Measurements from ENCODE around the gene C4orf46. TPM values are rescaled to one million over a fixed set of nuclear protein-coding genes. Genes with fewer than 3 reads are reported as not detected.

The C4orf46 gene
- polyA plus RNA-seq, 4 donors: 20.6 to 29.0 (median 24.0) TPM

DNA sequence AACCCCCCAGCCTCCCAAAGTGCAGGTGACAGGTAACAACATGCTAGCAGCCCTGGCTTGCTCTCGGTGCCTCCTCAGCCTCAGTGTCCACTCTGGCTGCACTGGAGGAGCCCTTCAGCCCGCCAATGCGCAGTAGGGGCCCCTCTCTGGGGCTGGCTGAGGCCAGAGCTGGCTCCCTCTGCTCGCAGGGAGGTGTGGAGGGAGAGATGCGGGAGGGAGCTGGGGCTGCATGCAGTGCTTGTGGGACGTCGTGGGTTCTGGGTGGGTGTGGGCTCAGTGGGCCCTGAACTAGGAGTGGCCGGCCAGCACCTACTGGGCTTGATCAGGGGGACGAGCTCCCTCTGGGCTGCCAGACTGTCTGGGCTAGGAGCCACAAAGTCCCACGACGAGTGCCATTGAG lies 14.4 kb downstream of the C4orf46 start:
- DNase-seq (ENCODE audit: low read depth in 4 of 4, low spot score in 3 of 4): no peak

- DNase-seq (ENCODE audit: low read depth in 4 of 4, low spot score in 3 of 4): no peak
Observed at GRCh38 chr4:158656439-158656838, 15.2 kb downstream of the C4orf46 start.

DNA sequence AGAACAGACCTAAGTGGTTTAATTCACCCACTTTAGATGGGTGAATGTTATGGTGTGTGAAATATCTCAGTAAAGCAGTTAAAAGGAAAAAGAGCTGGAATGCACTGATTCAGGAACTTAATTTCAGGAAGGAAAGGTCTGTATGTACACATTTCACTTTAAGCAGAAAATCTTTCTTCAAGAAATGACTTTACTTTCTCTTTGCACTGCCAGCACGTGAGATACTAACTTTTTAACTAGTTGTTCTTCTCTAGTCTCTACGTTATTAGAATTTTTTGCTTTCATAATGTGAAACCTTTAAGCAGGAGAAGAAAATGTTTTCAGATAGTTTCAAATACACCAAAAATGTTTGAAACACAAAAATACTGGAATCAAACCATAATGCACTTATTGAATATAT lies 18.8 kb downstream of the C4orf46 start:
- DNase-seq (ENCODE audit: low read depth in 4 of 4, low spot score in 3 of 4): no peak

DNA sequence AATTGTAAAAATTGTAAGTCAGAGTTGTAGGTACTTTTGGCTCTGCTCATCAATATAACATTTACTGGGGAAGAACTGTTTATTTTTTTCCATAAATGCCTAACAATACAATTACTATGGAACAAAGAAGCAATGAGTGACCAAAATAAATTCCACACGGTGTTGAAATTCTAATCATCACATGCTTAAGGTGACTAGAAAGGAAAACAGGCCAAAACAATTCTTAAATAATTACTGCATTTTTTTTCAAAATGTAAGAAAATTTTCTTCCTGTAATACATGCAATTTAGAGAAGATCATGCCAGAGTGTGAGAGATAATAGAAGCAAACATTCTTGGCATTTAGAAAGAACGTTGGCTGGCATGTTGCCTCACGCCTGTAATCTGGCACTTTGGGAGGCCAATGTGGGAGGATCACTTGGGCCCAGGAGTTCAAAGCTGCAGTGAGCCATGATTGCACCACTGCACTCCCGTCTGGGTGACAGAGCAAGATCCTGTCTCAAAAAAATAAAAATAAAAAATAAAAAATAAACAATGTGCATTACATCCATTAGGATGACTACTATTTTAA lies 22.5 kb downstream of the C4orf46 start:
- DNase-seq (ENCODE audit: low read depth in 4 of 4, low spot score in 3 of 4): no peak

- no peak for DNase-seq (ENCODE audit: low read depth in 4 of 4, low spot score in 3 of 4)
Observed at GRCh38 chr4:158644760-158645159, 26.9 kb downstream of the C4orf46 start.

- DNase-seq (ENCODE audit: low read depth in 4 of 4, low spot score in 3 of 4): no peak
Observed at GRCh38 chr4:158644356-158644755, 27.3 kb downstream of the C4orf46 start.

DNA sequence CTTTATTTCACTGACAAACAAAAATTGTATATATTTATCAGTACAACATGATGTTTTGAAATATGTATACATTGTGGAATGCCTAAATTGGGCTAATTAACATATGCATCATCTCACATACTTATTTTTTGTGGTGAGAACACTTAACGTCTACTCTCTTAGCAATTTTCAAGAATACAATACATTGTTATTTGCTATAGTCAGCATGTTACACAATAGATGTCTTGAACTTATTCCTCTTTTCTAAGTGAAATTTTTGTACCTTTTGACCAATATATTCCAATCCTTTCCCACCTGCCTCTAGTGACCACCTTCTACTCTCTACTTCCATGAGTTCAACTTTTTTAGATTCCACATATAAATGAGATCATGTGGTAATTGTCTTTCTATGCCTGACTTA lies 35.1 kb downstream of the C4orf46 start:
- DNase-seq (ENCODE audit: low read depth in 4 of 4, low spot score in 3 of 4): no peak

GRCh38 chr4:158630893-158631292 lies 40.8 kb downstream of the C4orf46 start:
- DNase-seq (ENCODE audit: low read depth in 4 of 4, low spot score in 3 of 4): no peak

DNA sequence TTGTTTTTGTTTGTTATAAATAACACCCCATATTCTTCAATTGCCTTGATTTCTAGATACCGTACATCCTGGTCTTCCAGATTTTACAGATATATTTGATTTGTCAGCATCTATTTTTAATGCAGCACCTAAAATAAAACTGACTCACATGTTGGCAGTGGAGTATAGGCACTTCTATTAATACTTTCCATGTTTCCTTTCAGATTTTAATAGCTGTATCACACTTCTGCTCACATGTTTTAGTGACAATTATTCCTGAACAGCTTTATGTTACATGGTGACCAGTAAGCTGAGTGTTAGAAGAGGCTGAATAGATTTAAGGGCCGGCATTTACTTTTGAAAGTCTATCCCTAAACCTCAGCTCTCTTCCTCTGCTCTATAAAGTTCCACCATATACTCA lies 46.1 kb downstream of the C4orf46 start:
- no peak for DNase-seq (ENCODE audit: low read depth in 4 of 4, low spot score in 3 of 4)

DNA sequence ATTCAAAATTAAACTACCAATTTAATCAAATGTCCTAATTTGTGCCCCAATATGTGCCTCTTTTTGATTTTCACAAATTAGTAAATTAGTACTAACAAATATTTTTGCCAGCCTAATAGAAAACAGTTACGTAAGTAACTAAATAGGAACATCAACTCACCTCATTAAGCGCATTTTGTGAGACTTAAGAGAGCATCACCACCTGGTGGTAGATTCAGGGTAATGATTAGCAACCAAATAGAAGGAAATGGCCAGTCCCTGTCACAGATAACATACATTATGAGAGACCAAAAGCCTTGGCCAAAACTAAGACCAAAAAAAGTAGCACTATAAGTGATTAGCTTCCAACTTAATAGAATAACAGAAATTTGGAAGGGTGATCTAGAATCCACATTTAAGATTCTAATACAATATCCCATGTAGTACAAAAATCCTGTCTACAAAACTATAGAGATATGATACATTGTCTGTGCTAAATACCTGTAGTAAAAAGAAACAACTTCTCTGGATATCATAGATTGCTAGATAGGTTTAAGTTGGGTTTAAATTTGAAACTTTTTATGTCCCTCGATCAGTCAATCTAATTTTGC lies 46.7 kb downstream of the C4orf46 start:
- DNase-seq (ENCODE audit: low read depth in 4 of 4, low spot score in 3 of 4): peak; percentile 4 to 39 (median 22)

DNA sequence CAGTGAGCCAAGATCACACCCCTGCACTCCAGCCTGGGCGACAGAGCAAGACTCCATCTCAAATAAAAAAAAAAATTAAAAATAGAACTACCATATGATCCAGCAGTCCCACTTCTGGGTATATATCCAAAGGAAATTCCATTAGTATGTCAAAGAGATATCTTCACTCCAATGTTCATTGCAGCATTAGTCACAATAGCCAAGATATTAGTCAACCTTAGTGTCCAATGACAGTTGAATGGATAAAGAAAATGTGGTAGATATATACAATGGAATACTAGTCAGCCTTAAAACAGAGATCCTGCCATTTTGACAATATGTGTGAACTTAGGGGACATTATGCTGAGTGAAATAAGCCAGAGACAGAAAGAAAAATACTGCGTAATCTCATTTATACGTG lies 49.4 kb downstream of the C4orf46 start:
- no peak for DNase-seq (ENCODE audit: low read depth in 4 of 4, low spot score in 3 of 4)

GRCh38 chr4:158621729-158622128 lies 50.0 kb downstream of the C4orf46 start:
- no peak for DNase-seq (ENCODE audit: low read depth in 4 of 4, low spot score in 3 of 4)

DNA sequence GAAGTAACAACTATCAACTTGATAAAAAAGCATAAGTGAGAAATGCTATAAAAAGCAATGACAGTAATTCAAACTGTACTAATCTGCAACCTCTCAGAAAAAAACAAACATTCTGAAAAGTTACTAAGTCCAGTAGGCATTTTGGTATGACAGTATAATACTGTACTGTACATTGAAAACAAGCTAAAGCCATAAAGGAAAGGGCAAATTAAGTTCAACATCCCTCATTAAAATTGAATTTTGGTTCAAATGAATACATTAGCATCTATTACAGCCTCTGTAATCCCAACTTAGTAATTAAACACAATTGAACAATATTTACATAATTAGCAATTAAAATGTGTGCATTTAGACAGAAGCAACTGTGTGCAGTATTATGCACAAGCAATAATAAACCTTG lies 53.7 kb downstream of the C4orf46 start:
- DNase-seq (ENCODE audit: low read depth in 4 of 4, low spot score in 3 of 4): no peak

Other genes starting within 250 kb of the C4orf46 start
- under 1 TPM; 0.10 to 0.56 (median 0.39) TPM for gene RXFP1, start 150.0 kb downstream of the C4orf46 start, polyA plus RNA-seq (ENCODE audit: insufficient read length in 4 of 4)
- 10 to 100 TPM; 25.7 to 38.4 (median 34.8) TPM for gene ETFDH, start 409 bp upstream of the C4orf46 start, polyA plus RNA-seq (ENCODE audit: insufficient read length in 4 of 4)
- 10 to 100 TPM; 42.9 to 87.2 (median 75.2) TPM for gene PPID, start 51.5 kb upstream of the C4orf46 start, polyA plus RNA-seq (ENCODE audit: insufficient read length in 4 of 4)
- gene FNIP2, start 97.1 kb upstream of the C4orf46 start, polyA plus RNA-seq (ENCODE audit: insufficient read length in 4 of 4): 10 to 100 TPM; 29.6 to 52.9 (median 46.2) TPM